ENCODE results near the gene ADAM12.
"Not testable (repeated sequence)": the region's sequence is repeated elsewhere in the genome, so short reads cannot be mapped to it uniquely, and the experiment has no call there.

Gene ADAM12

DNA sequence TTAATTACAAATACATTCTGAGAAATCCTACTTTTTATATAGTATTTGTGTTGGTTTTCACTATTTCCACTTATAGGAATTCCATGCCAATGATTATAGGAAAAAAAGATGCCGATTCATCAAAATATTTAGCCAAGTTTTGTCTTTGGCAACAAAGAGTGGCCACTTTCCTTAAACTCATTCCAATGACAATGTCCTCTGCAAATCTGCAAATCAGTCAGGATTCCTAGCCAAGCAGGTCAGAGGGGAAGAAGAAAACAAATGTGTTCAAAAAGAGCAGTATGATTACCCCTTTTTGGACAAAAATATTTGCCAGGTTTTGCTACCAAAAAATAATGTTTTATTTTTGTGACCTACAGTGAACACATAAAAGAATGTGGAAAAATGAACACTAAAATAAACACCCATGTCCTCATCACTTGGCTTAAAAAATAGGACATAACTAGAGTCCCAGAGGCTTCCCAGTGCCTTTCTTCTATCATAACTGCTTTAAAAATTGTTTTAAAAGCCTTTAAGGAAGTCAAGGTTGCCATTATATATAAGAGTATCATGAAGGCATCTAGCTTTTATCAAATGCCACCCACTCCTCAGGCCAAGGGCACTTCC lies 125.9 kb downstream of the ADAM12 start:
- DNase-seq (ENCODE audit: low read depth in 2 of 2) = no peak

DNA sequence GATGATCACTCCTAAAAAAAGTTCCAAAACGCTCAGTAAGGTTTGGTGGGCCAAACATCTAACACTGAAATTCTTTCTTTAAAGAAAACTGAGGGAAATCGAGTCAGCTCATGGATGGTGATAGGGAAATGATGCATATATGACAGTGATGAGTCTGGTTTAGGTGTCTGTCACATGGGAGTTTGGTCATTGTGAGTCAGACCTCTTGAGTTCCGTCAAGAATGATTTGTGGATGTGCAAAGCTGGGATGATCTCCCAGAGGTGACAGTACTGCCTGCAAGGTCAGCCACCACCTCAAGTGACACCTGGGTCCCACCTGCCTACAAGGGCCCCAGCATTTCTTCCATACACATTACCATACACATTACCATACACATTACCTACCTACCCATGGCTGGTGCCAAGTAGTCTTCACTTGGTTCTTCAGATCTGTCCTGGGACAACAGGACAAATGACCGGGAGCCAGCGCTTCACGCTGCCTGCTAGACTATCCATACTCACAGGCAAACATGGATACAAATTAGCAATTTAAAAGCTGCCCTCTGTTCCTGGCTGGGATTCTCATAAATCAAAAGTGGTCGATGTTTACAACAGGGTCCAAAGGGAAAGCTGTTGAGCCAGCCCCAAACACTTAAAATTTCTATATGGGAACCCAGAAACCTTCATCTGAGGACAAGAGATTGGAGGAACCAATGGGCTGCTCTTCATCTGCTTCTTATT lies 128.4 kb downstream of the ADAM12 start:
- no peak for DNase-seq (ENCODE audit: low read depth in 2 of 2)

DNA sequence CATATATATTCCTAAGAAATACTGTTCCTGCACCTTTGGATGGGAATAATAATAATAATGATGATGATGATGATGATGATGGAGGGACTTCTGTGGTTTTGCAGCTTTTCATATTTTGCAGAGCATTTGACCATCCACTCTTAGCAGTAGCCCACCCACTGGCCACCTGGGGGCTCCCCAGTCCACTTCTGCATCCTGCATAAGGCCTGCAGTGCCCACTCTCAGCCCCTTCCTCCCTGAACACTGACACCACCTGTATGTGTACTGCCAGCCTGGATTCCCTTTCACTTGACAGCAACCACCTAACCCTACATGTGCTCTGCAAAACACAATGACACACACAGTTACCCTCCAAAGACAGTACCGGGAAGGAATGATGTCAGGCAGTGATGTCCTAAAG lies 131.4 kb downstream of the ADAM12 start:
- no peak for DNase-seq (ENCODE audit: low read depth in 2 of 2)

DNA sequence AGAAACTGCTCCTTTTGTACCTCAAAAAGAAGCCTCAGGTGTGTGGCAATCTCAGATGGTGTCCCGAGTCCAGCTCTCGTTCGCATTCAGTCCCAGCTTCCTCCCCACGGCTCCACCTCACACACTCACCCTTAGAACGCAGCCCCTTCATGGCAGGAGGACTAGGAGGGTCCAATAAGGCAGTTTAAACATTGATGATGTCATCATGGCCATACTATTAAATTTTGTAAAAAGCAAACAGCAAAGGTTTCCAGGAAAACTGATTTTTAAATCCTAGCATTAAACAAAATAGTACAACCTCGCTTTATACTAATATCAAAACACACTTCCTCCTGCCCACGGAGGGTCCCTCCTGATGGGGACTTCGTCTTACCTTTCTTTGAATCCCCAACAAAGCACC lies 133.0 kb downstream of the ADAM12 start:
- no peak for DNase-seq (ENCODE audit: low read depth in 2 of 2)

DNA sequence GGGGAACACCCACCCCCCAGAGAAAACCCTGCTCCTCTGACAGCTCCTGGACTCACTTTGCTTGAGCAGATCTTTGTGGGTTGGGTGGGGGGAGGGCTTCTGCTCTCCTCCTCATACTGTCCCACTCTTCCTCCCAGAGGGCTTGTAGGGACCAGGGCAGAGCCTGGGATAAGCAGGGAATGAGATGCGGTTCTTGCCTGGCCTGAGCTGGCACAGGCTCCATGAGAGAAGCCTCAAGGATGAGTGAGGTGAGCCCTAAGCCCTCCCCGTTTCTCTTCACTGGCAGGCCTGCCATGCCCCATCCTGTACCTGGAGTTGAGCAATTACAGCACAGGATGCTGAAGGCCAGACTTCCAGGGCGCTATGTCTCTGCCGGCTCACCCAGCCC lies 134.7 kb downstream of the ADAM12 start:
- DNase-seq (ENCODE audit: low read depth in 2 of 2) = no peak

DNA sequence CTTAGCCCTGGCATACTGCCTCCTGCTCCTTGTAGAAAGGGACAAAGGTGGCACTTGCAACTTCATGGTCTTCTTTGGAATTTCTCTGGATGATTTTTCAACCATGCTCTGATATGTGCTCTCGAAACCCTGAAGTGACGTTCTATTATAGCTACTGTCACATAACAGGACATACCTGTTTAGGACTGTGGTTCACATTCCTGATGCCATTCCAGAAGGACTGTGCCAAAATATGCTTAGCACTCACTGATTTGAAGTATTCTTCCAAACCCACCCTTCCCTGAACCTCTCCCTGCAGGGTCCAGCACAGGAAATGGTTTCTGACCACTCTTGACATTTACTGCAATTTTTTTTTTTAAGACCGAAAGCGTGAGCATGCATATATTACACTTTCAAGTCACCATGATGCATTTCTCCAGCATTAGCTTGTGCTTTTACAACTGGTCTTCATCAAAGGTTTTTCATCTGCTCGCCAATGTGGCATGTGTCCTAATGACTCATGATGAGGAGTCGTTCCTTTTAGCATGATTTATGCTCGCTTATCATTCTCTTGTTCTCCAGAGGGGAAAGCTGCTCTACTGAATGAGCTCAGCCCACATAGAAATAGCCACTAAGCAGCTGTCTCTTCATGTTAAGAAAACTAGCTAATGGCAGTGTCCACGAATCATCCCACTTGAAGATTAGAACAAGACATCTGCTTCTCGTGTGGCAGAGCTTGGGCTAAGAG lies 135.2 kb downstream of the ADAM12 start:
- no peak for DNase-seq (ENCODE audit: low read depth in 2 of 2)

DNA sequence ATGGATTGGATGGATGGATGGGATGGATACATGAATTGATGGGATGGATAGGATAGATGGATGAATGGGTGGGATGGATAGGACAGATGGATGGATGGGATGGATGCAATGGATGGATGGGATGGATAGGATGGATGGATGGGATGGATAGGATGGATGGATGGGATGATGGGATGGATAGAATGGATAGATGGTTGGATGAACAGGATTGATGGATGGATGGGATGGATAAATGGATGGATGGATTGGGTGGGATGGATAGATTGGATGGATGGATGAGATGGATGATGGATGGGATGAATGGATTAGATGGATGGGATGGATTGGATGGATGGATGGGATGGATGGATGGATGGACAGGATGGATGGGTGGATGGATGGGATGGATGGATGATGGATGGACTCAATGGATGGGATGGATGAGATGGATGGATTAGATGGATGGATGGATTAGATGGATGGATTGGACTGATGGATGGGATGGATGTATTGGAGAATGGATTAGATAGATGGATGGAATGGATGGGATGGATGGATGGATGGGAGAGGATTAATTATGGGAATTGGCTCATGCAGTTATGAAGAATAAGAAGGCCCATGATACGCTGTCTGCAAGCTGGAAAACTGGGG lies 136.4 kb downstream of the ADAM12 start:
- no peak for DNase-seq (ENCODE audit: low read depth in 2 of 2)

DNA sequence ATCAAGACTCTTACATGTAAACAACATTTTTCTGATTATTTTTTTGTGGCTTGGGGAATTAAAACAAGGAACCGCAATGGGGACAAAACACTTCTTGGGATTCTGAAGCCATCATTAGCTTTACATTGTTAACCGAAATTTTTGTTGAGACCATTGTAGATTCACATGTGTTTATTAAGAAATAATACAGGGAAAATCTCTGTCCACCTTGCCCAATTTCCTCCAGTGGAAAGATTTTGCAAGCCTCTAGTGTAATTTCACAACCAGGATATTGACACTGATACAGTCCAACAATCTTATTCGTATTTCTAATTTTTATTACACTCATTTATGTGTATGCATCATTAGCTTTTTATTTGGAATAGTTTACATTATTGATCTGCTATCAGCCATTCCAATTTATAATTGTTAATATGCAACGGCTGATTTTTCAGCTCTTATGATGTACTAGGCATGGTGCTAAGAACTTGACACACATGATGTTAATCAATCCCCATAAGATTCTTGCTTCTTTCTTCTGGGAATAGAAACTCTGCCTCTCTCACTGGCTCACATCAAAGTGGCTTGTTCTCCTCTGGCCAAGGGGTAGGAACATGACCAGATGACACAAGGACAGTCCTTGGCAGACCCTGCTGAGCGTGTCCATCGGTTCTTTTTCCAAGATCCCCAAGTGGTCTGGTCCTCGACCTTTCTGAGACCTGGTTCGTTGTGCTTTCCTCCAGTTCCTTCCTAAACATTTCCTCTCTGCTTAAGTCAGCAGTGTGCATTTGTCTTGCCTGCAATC lies 137.6 kb downstream of the ADAM12 start:
- no peak for DNase-seq (ENCODE audit: low read depth in 2 of 2)

DNA sequence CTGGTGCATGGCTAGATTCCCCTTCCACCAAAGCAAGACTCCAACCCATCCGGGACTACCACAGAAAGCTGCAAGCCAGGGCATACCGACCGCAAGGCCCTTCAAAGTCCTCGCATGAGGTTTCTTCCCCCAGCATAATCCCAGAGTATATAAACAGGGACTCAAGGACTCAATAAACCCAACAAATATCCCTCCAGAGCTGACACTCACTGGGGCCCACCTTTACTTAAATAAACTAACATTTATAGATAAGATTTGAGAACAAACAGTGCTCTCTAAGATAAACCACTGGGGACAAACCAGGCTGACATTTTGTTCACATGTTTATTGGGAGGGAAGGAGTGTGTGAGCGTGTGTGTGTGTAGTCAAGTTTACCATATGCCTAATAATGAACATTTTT lies 138.2 kb downstream of the ADAM12 start:
- no peak for DNase-seq (ENCODE audit: low read depth in 2 of 2)

DNA sequence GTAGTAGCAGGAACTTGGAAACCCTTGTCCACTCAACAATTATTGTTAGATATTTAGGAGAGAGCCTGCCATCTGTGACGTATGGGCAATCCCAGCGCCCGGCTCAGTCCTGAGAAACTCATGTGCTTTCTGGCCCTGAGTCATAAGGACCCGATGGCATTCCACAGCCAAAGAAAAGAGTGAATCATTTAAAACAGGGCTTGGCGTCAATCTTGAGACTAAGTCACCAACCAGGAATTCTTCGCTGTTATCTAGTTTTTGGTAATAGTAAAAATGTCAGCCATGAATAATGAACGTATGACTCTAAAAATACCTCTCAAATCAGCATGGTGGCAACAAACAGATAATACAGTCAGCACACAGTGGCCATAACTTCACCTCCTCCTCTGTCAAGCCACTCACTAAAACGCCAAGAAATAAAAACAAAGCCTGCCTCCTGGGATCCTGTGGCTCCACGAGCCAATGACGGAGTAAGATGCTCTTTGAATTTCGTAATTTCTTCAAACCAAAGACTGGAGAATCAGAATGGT lies 140.8 kb downstream of the ADAM12 start:
- no peak for DNase-seq (ENCODE audit: low read depth in 2 of 2)

DNA sequence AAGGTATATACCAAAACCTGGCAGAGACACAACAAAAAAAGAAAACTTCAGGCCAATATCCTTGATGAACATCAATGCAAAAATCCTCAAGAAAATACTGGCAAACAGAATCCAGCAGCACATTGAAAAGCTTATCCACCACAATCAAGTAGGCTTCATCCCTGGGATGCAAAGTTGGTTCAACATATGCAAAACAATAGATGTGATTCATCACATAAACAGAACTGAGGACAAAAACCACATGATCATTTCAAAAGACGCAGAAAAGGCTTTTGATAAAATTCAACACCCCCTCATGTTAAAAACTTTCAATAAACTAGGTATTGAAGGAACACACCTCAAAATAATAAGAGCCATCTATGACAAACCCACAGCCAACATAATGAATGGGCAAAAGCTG lies 141.9 kb downstream of the ADAM12 start:
- DNase-seq (ENCODE audit: low read depth in 2 of 2) = not testable (repeated sequence)

DNA sequence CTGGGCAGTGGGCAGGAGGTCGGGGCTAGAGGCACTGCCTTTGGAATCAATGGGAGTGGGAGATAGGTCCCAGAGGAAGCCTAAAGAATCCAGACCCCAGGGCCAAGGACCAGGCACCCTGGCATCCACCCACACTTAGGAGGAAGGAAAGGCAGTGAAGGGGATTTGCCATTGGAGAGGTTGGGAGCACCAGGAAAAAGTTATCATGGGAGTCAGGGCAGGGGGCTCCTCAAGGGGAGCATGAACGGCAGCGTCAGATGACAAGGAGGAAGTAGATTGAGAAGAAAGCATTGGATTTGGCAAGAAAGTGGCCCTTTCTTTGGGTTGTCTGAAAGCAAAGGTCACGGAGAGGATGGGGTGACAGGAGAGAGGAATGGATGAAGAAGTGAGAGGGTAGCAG lies 142.8 kb downstream of the ADAM12 start:
- no peak for DNase-seq (ENCODE audit: low read depth in 2 of 2)

DNA sequence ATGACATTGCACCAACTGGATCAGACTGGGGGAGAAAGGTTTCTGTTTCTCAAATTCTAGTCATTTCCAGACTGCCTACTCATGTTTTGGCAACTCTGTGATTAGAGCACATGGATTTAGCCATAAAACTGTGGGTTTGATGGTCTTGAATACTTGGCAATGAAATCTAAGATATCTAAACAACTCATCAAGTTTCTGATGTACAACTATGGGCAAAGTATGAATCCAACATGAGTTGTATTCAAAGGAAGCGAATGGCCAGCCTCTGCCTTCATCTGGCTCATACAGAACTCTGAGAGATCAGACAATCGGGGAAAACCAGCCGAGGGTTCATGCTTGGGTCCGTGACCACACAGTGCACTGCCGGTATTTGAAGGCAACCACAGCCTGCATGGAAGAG lies 144.3 kb downstream of the ADAM12 start:
- no peak for DNase-seq (ENCODE audit: low read depth in 2 of 2)

DNA sequence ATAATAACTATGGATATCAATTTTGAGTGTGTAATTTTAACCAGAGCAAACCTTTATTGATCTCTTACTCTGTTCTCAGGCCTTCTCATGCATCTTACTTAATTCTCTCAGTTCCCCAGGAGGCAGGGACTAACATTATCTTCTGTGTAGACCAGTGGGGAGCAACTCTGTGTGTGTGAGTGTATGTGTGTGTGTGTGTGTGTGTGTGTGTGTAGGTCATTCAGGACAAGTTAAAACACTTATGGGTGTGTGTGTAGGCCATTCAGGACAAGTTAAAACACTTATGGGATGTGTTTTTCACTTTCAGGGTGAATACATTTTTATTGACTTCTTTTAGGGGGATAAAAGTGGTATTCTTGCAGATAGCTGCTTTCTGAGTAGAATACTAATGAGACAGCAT lies 145.0 kb downstream of the ADAM12 start:
- no peak for DNase-seq (ENCODE audit: low read depth in 2 of 2)

DNA sequence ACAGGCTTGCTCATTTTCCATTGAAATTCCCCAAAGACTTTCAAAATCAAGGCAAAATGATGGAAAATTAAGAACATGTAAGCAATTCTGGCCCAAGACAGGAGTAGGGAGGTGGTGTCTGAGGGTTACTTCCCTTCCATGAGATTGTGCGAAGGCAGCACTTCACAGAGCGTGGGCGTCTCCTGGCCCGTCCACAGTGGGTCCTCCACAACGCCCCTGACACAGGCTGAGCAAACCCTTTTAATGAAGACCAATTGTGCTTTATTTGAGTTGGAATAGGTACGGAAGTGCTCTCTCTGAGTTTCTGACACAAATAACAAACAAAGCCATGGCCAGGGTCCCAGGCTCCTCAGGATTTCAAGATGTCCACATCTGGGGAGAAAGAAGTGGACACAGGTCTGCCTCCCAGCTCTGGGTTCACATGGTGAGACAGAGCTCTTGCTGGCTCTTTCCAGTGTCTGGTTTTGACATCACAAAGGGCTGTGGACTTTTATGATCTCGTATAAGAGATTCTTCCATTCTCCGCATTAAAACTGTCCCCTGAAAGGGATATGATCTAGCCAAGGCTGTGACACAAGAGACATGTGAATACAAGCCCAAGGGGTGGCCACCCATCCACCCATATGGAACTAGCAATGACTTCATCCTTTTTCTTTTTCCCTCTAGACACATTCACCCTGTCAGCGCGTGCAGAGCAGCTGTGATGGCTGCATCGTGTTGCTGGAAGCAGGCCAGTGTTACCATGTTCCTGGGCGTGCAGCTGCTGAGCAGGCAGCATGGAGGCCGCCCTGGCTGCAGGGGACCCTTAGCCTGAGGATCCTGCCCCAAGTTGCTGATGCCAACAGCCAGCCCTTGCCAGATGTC lies 145.6 kb downstream of the ADAM12 start:
- DNase-seq (ENCODE audit: low read depth in 2 of 2) = no peak

DNA sequence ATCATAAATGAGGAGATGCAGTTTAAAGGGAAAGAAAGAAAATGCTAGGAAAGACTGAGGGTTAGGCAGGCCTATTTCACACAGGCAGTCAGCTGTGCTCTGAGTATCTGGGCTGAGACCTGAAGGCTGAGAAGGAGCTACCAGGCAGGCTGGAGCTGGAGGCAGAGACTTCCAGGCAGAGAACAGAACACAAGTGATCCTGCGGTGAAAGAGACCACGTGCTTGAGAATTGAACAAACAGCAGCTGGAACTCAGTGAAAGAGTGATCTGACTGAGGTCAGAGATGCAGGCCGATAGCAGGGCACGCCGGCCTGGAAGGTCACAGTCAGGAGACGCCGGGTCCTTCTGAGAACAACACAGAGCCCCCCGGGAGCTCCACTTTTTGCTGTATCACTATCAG lies 147.8 kb downstream of the ADAM12 start:
- no peak for DNase-seq (ENCODE audit: low read depth in 2 of 2)

DNA sequence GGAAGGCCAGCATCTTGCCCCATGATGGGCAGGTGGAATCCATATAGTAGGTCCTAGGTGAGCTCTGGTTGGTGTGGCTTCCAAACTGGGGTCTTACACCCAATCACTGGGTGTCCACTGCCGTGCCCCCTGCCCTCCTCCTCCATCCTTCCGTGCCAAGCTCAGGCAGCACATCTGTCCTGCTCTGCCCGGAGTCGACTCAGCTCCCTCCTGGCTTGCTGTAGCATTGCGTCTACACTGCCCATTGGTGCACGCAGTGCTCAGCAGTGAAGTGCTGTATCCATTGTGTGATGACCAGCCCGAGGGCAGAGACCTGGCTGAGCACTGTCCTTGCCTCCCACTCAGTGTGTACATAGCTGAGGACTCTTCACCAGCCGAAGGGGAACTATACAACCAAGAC lies 148.4 kb downstream of the ADAM12 start:
- DNase-seq (ENCODE audit: low read depth in 2 of 2) = no peak

DNA sequence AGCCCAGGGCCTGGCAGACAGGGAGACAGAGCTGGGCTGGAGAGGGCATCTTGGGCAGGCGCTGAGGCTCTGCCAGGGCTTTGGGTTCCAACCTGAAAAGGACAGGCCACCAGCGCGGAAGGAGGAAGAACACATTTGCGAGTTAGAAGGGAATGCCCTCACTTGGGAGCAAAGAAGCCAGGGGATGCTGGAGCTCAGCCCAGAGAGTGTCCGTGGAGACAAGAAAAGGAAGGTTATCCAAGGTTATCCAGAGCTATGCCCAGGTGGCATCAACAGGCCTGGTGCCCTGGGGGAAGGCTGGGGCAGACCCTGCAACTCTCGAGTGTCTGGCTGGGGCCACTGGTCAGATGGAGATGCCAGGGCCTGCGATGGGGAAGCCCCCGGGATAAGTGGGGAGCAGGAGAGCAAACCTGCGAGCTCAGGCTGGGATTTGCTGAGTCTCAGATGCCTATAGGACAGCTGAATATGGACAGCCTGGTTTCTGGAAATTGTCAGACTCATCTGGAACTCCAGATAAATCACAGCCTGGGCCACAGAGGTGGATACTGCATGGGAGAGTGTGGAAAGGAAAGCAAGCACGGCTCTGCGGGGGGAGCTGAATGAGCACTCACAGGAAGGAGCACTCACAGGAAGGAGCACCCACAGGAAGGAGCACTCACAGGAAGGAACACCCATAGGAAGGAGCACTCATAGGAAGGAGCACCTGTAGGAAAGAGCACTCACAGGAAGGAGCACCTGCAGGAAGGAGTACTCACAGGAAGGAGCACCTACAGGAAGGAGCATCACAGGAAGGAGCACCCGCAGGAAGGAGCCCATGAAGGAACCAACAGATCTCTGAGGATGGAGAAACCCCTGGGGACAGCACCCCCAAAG lies 152.1 kb downstream of the ADAM12 start:
- DNase-seq (ENCODE audit: low read depth in 2 of 2) = no peak

DNA sequence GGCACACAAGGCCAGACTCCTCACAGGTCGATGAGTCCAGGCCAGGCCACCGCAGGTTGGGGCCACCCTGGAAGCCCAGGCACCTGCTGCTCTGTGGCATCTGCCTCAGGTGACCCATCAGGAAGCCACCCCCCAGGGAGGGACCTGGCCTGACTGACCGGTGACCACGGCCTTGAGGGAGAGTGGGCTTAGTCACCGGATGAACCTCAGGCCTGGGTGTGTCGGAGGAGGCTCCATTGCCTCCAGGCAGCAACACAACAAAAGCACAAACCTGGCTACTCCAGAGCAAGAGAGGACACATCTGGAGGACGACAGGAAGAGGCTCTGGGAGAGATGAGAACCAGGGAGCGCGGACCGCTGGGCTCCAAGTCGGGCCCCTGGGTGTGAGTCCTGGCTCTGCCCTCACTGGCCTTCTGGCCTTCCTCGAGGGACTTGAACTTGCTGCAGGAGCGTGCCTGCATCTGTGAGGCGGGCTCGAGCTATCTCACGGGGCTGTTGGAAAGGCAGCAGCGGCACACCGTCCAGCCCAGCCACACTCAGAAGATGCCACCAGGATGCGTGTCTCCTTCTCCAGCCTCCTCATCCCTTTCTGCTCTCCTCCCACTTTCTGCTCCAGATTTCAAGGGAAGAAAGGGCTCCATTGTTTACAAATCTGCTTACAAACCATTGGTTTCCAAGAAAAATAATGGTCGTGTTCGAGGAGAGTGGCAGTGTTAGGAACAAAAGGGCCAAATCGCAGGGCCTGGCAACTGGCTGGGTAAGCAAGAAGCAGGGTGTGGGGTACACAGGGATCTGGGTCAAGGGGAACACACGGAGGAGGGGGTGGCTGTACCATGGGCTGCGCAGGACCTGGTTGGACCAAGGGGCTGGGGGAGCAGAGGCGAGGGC lies 152.9 kb downstream of the ADAM12 start:
- DNase-seq (ENCODE audit: low read depth in 2 of 2) = no peak

All from stimulated activated CD4-positive, alpha-beta T cell treated with anti-CD3 and anti-CD28 coated beads, Interleukin-1b, Interleukin-23, amount 100 ng/mL, for 4 hours (primary cell).